NT2/D1 (cell line): Measurements from ENCODE around the gene SPA17.

Experiments
- DNase-seq: peaks from one replicate; pipeline ENCODE4 v3.0.0-alpha.2; 2011; ENCODE audit warnings: low read depth, low spot score
- H3K27me3 ChIP-seq: 2 replicates; pipeline ENCODE4 v1.6.0; 2011; ENCODE audit warnings: mild to moderate bottlenecking; ENCODE audit not compliant: insufficient read length, insufficient read depth
- H3K36me3 ChIP-seq: 2 replicates; pipeline ENCODE4 v1.6.1; 2011; ENCODE audit warnings: mild to moderate bottlenecking, low read length, mixed read lengths; ENCODE audit not compliant: insufficient read depth, insufficient read length
- H3K4me1 ChIP-seq: 2 replicates; pipeline ENCODE4 v1.5.1; 2011; ENCODE audit not compliant: insufficient read depth, insufficient read length
- H3K4me3 ChIP-seq: 2 replicates; pipeline ENCODE4 v1.5.1; 2011; ENCODE audit warnings: low read depth; ENCODE audit not compliant: insufficient read length
- H3K9ac ChIP-seq: 2 replicates; pipeline ENCODE4 v1.6.0; 2011; ENCODE audit warnings: low read depth; ENCODE audit not compliant: insufficient read length
- H3K9me3 ChIP-seq: 2 replicates; pipeline ENCODE4 v1.5.1; 2011; ENCODE audit warnings: mild to moderate bottlenecking, low read length; ENCODE audit not compliant: insufficient read depth
- SUZ12 ChIP-seq: IDR thresholded peaks from 2 replicates; pipeline ENCODE4 v1.6.1; 2011; ENCODE audit not compliant: insufficient read length, insufficient read depth; ENCODE audit errors: extremely low read depth
- YY1 ChIP-seq: IDR thresholded peaks from 2 replicates; pipeline ENCODE4 v1.6.1; 2011; ENCODE audit not compliant: insufficient read length, insufficient read depth
- ZNF274 ChIP-seq: IDR thresholded peaks from 2 replicates; pipeline ENCODE4 v1.6.1; 2011; ENCODE audit warnings: mild to moderate bottlenecking, low read depth, low read length

Gene SPA17

DNA sequence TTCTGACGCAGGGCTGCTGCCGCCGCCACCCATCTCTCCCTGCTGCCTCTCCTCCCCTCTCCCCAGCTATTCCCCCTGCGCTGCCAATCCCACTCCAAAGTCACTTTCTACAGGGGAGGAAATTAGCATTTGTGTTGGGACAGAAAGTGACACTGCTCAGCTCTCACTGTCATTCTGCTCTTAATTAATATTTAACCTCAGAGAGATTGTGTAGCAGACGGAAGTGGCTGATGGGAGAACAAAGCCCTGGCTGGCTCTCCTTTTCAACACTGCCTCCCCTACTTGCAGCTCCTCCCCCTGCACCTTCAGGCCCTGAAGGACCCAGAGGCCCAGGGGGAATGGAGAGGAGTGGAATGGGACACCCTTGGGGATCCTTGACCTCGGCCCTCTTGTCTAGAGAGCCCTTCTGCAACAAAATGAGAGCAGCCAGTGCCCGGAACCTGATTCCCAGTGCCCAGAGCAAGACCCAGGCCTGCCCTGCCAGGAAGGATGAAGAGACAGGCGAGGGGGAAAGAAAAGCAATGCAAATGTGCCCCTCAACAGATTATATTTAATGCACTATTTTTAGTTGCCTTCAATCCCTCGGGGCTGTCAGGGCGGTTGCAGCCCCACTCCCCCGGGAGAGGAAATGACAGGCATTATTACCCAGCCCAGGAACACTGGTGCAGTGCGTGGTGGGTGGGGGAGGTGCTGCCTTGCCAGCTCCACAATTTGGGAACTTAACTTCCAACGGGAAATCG is 51.4 kb downstream of the SPA17 start:
- DNase-seq = no peak
- Histone ChIP-seq H3K9ac (no peak overlapping the region), H3K36me3 (no peaks in the 10 kb centered on the region), H3K4me1 (peaks cover 10% of the 10 kb centered on the region), H3K4me3 (no peak overlapping the region), H3K9me3 (no peaks in the 10 kb centered on the region), H3K27me3 (peaks cover 47% of the 10 kb centered on the region)
- TF ChIP-seq SUZ12 = no peak
- TF ChIP-seq ZNF274 = no peak
- no peak for TF ChIP-seq YY1

DNA sequence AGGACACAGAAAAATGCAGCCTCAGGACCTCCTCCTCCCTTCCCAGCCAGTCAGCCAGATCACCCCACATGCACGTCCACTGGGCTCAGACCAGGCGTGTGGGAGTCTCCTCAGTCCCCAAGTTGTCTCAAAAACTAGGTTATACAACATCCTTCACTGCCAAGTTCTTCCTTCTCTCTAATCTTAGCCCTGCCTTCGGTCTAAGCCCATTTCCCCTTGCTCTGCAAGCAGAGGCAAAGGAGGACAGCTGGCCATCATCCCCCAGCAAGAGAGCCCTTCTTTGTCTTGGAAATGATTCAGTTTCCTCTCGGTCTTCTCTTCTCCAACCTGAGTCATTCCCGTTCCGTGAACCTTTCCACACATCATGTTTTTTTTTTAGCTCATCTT is 52.0 kb downstream of the SPA17 start:
- Histone ChIP-seq H3K9ac (no peak overlapping the region), H3K4me1 (peaks cover 10% of the 10 kb centered on the region), H3K4me3 (peak overlapping the region; percentile 9), H3K36me3 (no peaks in the 10 kb centered on the region), H3K9me3 (no peaks in the 10 kb centered on the region), H3K27me3 (peaks cover 41% of the 10 kb centered on the region)
- TF ChIP-seq YY1 (no peak), ZNF274 (no peak), SUZ12 (no peak)
- DNase-seq = no peak

DNA sequence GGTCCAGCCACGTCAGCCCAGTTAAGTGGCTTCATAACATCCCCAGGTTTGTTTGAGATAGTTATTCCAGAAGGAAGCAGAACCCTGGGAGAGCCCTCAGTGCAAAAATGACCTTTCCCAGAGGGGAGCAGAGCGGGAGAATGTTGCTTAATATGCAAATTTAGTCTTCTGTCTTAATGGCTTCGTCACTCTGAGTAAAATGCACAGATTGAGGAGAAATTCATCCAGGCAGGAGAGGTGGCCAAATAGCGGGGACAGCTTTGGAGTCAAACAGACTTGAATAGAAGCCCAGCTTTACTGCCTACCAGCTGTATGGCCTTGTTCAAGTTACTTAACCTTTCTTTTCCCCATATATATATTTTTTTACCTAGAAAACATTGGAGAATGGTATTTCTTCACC is 53.8 kb downstream of the SPA17 start:
- Histone ChIP-seq H3K36me3 (no peaks in the 10 kb centered on the region), H3K4me3 (no peak overlapping the region), H3K27me3 (peaks cover 24% of the 10 kb centered on the region), H3K9ac (no peak overlapping the region), H3K9me3 (no peaks in the 10 kb centered on the region), H3K4me1 (peaks cover 9% of the 10 kb centered on the region)
- no peak for DNase-seq
- TF ChIP-seq SUZ12 = no peak
- TF ChIP-seq YY1 = no peak
- no peak for TF ChIP-seq ZNF274

DNA sequence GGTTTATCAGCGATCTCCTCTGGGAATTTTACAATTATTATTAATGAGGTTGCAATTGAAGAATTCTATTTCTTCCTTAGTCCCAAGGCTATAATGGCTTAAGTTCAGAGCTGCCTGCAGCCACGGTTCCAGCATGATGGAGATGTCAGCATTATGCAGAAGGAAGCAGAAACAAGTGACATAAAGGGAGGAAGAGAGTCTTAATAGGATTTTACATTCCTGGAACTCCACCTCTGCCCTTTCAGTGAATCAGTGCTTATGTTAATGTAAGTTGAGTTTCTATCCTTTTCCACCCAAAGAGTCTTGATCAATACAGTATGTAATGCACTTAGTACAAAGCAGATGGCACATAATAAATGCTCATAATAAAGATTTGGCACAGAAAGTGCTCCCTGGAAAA is 54.4 kb downstream of the SPA17 start:
- no peaks in the 10 kb centered on the region for H3K36me3 ChIP-seq
- no peaks in the 10 kb centered on the region for H3K9me3 ChIP-seq
- H3K4me1 ChIP-seq = peaks cover 8% of the 10 kb centered on the region
- no peak overlapping the region for H3K9ac ChIP-seq
- peaks cover 17% of the 10 kb centered on the region for H3K27me3 ChIP-seq
- TF ChIP-seq YY1 (no peak), ZNF274 (no peak), SUZ12 (no peak)
- no peak overlapping the region for H3K4me3 ChIP-seq
- no peak for DNase-seq

DNA sequence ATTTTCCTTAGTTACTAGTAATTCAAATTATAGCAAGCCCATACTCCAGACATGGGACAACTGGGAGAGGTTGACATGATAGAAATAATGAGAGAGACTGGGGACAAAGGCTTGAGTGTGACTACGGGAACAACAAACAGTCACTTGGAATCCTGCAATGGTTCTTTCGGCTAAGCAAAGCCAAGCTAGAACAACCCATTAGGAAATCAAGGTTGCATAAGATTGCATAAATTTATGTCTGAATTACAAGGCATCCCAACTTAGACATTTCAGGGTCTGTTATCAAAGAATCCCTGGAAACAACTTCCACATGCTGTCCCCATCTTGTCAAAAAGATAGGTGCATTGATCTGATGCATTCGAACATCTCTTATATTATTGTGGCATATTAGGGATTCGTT is 55.9 kb downstream of the SPA17 start:
- no peak for DNase-seq
- TF ChIP-seq ZNF274 = no peak
- TF ChIP-seq SUZ12 = no peak
- no peak for TF ChIP-seq YY1
- Histone ChIP-seq H3K4me3 (no peak overlapping the region), H3K9me3 (no peaks in the 10 kb centered on the region), H3K9ac (no peak overlapping the region), H3K36me3 (no peaks in the 10 kb centered on the region), H3K27me3 (peaks cover 3% of the 10 kb centered on the region), H3K4me1 (peaks cover 8% of the 10 kb centered on the region)

DNA sequence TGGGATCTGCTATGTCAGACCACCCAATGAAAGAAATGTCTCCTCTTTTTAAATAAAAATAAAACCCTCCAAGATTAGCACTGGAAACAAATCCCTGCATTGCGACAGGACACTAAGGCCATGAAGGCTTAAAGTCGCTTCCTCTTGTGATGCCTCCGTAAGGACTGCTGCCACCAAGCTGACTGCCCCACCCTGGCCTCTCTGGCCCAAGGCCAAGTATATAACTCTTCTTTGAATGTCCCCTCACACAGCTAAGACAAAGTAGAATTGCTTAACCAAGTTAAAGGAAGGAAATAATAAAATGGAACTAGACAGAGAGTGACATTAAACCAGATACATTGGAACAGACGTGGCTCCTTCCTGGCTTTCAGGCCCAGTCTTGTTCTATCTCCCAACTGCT is 58.5 kb downstream of the SPA17 start:
- no peaks in the 10 kb centered on the region for H3K4me1 ChIP-seq
- no peaks in the 10 kb centered on the region for H3K9me3 ChIP-seq
- no peaks in the 10 kb centered on the region for H3K36me3 ChIP-seq
- no peak overlapping the region for H3K4me3 ChIP-seq
- no peak for DNase-seq
- TF ChIP-seq YY1 = no peak
- TF ChIP-seq SUZ12 = no peak
- no peak for TF ChIP-seq ZNF274
- H3K27me3 ChIP-seq = peaks cover 11% of the 10 kb centered on the region
- H3K9ac ChIP-seq = no peak overlapping the region

DNA sequence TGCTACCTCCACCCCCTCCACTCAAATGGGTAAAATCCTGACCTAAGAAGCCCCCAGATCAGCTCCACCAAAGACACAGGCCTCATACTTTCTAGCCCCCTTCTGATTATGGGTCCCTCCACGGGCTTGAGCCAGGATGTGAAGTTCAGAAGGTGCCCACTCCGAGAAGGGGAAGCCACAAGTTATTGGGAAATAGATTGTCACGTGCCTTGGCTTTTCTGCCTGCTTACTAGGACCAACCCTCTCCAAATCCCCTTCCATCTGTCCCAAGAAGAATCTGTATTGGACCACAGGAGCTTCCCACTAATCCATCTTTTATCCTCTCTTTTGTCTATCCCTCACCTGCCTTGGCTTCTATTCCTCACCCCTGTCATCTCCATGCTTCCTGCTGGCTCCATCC is 63.0 kb downstream of the SPA17 start:
- H3K9ac ChIP-seq = no peak overlapping the region
- TF ChIP-seq YY1 (no peak), ZNF274 (no peak), SUZ12 (no peak)
- peaks cover 51% of the 10 kb centered on the region for H3K27me3 ChIP-seq

More for the DNA sequence above, 63.0 kb downstream of the SPA17 start:
- DNase-seq = no peak
- Histone ChIP-seq H3K36me3 (no peaks in the 10 kb centered on the region), H3K4me3 (no peak overlapping the region), H3K9me3 (no peaks in the 10 kb centered on the region), H3K4me1 (no peaks in the 10 kb centered on the region)
